Neuronal stem cell (in vitro differentiated cells): ENCODE results near the gene ITPR1.

ENCODE experiments used
- DNase-seq: peaks from one replicate; pipeline ENCODE4 v3.0.0-alpha.2; 2013; ENCODE audit warnings: low spot score
- H2AFZ ChIP-seq: one replicate; pipeline ENCODE4 v1.6.1; 2013; ENCODE audit warnings: mild to moderate bottlenecking, low read length, inconsistent platforms
- H2AK5ac ChIP-seq: 2 replicates; pipeline ENCODE4 v1.6.1; 2013; ENCODE audit warnings: low read depth, mild to moderate bottlenecking, inconsistent platforms, low read length, moderate library complexity, mixed read lengths
- H2BK120ac ChIP-seq: 2 replicates; pipeline ENCODE4 v1.6.1; 2013; ENCODE audit warnings: low read depth, mild to moderate bottlenecking, inconsistent platforms, low read length, moderate library complexity, mixed read lengths
- H2BK12ac ChIP-seq: one replicate; pipeline ENCODE4 v1.6.1; 2013; ENCODE audit warnings: low read length, inconsistent platforms
- H2BK15ac ChIP-seq: 2 replicates; pipeline ENCODE4 v1.6.1; 2013; ENCODE audit warnings: mild to moderate bottlenecking, low read length, inconsistent platforms, mixed read lengths
- H2BK5ac ChIP-seq: one replicate; pipeline ENCODE4 v1.6.1; 2013; ENCODE audit warnings: inconsistent platforms, mild to moderate bottlenecking, low read length, moderate library complexity
- H3K14ac ChIP-seq: one replicate; pipeline ENCODE4 v1.6.1; 2013; ENCODE audit warnings: low read length, inconsistent platforms
- H3K18ac ChIP-seq: 2 replicates; pipeline ENCODE4 v1.6.1; 2013; ENCODE audit warnings: low read length, inconsistent platforms
- H3K23ac ChIP-seq: 2 replicates; pipeline ENCODE4 v1.6.1; 2013; ENCODE audit warnings: low read depth, mild to moderate bottlenecking, mixed read lengths, low read length, inconsistent platforms; ENCODE audit not compliant: poor library complexity
- H3K27ac ChIP-seq: replicated peaks from 3 replicates; pipeline ENCODE4 v1.5.1; 2013; ENCODE audit warnings: low read length, inconsistent platforms
- H3K27me3 ChIP-seq, 3 experiments: 2 replicates each; pipeline ENCODE4 v1.6.1; 2013; ENCODE audit warnings: low read length in 3 of 3, mild to moderate bottlenecking in 2 of 3, inconsistent platforms in 1 of 3, low read depth in 1 of 3, mixed read lengths in 1 of 3, moderate library complexity in 1 of 3; ENCODE audit not compliant: control insufficient read depth in 3 of 3, insufficient read depth in 3 of 3
- H3K36me3 ChIP-seq, 2 donors: replicated peaks in 1 of 2; 2 replicates each; pipeline ENCODE4 v1.6.1; 2013; ENCODE audit warnings: low read length in 2 of 2; ENCODE audit not compliant: control insufficient read depth in 2 of 2, insufficient read depth in 2 of 2
- H3K4ac ChIP-seq: 2 replicates; pipeline ENCODE4 v1.6.1; 2013; ENCODE audit warnings: inconsistent platforms, mild to moderate bottlenecking, low read length, moderate library complexity
- H3K4me1 ChIP-seq, 2 donors: 1 replicate in 1 of 2; 2 replicates in 1 of 2; pipeline ENCODE4 v1.6.1; 2013; ENCODE audit warnings: low read length in 2 of 2, low read depth in 1 of 2; ENCODE audit not compliant: control insufficient read depth in 2 of 2, insufficient read depth in 1 of 2
- H3K4me2 ChIP-seq: one replicate; pipeline ENCODE4 v1.6.1; 2013; ENCODE audit warnings: mild to moderate bottlenecking, low read length, inconsistent platforms; ENCODE audit not compliant: insufficient read depth, poor library complexity, severe bottlenecking
- H3K4me3 ChIP-seq, 2 donors: 2 replicates each; pipeline ENCODE4 v1.5.1; 2013; ENCODE audit warnings: low read length in 2 of 2, mild to moderate bottlenecking in 2 of 2, inconsistent platforms in 1 of 2, moderate library complexity in 1 of 2
- H3K79me1 ChIP-seq: one replicate; pipeline ENCODE4 v1.6.1; 2013; ENCODE audit warnings: low read depth, mild to moderate bottlenecking, inconsistent platforms, low read length, moderate library complexity
- H3K9ac ChIP-seq: one replicate; pipeline ENCODE4 v1.6.1; 2013; ENCODE audit warnings: mild to moderate bottlenecking, low read depth, low read length, inconsistent platforms; ENCODE audit not compliant: poor library complexity
- H3K9me3 ChIP-seq, 2 donors: replicated peaks in 1 of 2; 2 replicates each; pipeline versions ENCODE3 to v1.6.1; 2013; ENCODE audit warnings: low read length in 2 of 2, mild to moderate bottlenecking in 2 of 2, inconsistent platforms in 1 of 2, low read depth in 1 of 2, mixed read lengths in 1 of 2, moderate library complexity in 1 of 2; ENCODE audit not compliant: control insufficient read depth in 2 of 2, insufficient read depth in 1 of 2
- H4K8ac ChIP-seq: one replicate; pipeline ENCODE4 v1.6.1; 2013; ENCODE audit warnings: low read depth, mild to moderate bottlenecking, inconsistent platforms, low read length, moderate library complexity
- H4K91ac ChIP-seq: one replicate; pipeline ENCODE4 v1.6.1; 2013; ENCODE audit warnings: low read length, low read depth, mild to moderate bottlenecking, inconsistent platforms; ENCODE audit not compliant: poor library complexity
- WGBS, 2 donors: extraction: QIAGEN DNeasy Blood & Tissue Kit; methylation state at CpG; one replicate each; pipeline ENCODE4 v1.1.7; 2013; ENCODE audit warnings: missing lambda C conversion rate in 2 of 2, mixed read lengths in 1 of 2; ENCODE audit not compliant: insufficient read length in 2 of 2, insufficient replicate concordance in 1 of 2; ENCODE audit errors: extremely low coverage in 2 of 2; 5-methylcytosine and 5-hydroxymethylcytosine counted together

Gene ITPR1

DNA sequence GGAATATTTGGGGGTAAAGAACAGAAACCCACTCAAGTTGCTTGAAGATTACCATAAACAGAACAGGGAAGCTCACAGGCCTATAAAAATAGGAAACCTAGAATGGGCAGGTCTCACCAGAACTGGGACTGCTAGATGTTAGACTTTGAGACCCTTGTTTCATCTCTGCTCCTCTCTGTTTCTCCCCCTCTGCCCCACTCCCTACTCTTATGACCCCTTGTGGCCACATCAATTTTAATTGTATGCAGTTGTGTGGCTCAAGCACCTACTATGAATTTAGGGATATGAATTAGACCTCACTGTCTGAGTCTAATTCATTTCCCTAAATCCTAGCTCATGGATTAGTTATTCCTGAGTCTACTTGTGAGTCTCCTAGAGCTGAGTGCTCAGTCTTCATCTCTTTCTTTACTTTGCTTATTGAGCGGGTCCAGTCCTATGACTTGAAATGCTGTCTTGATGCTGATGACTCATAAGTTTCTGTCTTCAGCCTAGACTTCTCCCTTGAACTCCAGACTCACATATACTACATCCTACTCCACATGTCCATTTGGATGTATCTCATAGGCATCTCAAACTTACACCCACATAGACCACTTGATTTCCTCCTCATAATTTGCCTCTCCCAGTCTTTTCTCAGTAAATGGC lies 78.7 kb downstream of the ITPR1 start:
- no peak overlapping the region for H2AK5ac ChIP-seq
- no peak overlapping the region for H4K8ac ChIP-seq
- H3K18ac ChIP-seq: no peak overlapping the region
- no peak overlapping the region for H3K4me2 ChIP-seq
- no peak overlapping the region for H3K4ac ChIP-seq
- no peaks in the 10 kb centered on the region for H3K79me1 ChIP-seq
- no peak for DNase-seq
- H3K4me1 ChIP-seq: peaks cover 0 to 2% of the 10 kb centered on the region in 2 donors
- H2BK120ac ChIP-seq: no peak overlapping the region
- no peak overlapping the region for H3K23ac ChIP-seq
- H3K9ac ChIP-seq: no peak overlapping the region
- H2AFZ ChIP-seq: no peak overlapping the region
- no peak overlapping the region for H4K91ac ChIP-seq
- H2BK12ac ChIP-seq: no peak overlapping the region
- no peak overlapping the region for H3K4me3 ChIP-seq
- H3K27ac ChIP-seq: no peak overlapping the region
- no peak overlapping the region for H2BK15ac ChIP-seq
- no peaks in the 10 kb centered on the region for H3K36me3 ChIP-seq
- H2BK5ac ChIP-seq: no peak overlapping the region
- H3K27me3 ChIP-seq: no peaks in the 10 kb centered on the region
- H3K9me3 ChIP-seq: peaks cover 0 to 2% of the 10 kb centered on the region in 2 donors
- no peak overlapping the region for H3K14ac ChIP-seq
- no CpG with 5 or more reads among the region's 1 CpG for WGBS, 2 donors

- Histone ChIP-seq H3K36me3 (no peaks in the 10 kb centered on the region), H3K79me1 (no peaks in the 10 kb centered on the region), H2BK15ac (no peak overlapping the region), H4K91ac (no peak overlapping the region), H3K4ac (no peak overlapping the region), H3K27me3 (no peaks in the 10 kb centered on the region), H3K14ac (no peak overlapping the region), H3K9ac (no peak overlapping the region), H3K23ac (no peak overlapping the region), H2AK5ac (no peak overlapping the region), H2BK5ac (no peak overlapping the region), H3K4me3 (no peak overlapping the region), H3K9me3 (peaks cover 0 to 2% of the 10 kb centered on the region in 2 donors), H2AFZ (no peak overlapping the region), H3K27ac (no peak overlapping the region), H3K4me1 (peaks cover 0 to 2% of the 10 kb centered on the region in 2 donors), H4K8ac (no peak overlapping the region), H3K4me2 (no peak overlapping the region), H2BK120ac (no peak overlapping the region), H3K18ac (no peak overlapping the region), H2BK12ac (no peak overlapping the region)
- no CpG with 5 or more reads among the region's 2 CpGs for WGBS, 2 donors
- DNase-seq: no peak
These were observed 80.0 kb downstream of the ITPR1 start for GRCh38 chr3:4573153-4573552.

- H4K8ac ChIP-seq: no peak overlapping the region
- no peak overlapping the region for H2BK15ac ChIP-seq
- WGBS, 2 donors: no CpG with 5 or more reads among the region's 6 CpGs
- H3K18ac ChIP-seq: no peak overlapping the region
- no peak overlapping the region for H3K23ac ChIP-seq
- H2AFZ ChIP-seq: no peak overlapping the region
- H2BK12ac ChIP-seq: no peak overlapping the region
- no peak overlapping the region for H3K4me3 ChIP-seq
- H3K4me1 ChIP-seq: no peaks in the 10 kb centered on the region
- H2BK5ac ChIP-seq: no peak overlapping the region
- H3K4ac ChIP-seq: no peak overlapping the region
- H3K9ac ChIP-seq: no peak overlapping the region
- H3K27ac ChIP-seq: no peak overlapping the region
- no peak overlapping the region for H3K4me2 ChIP-seq
- H3K79me1 ChIP-seq: no peaks in the 10 kb centered on the region
- no peak overlapping the region for H4K91ac ChIP-seq
- H3K27me3 ChIP-seq: no peaks in the 10 kb centered on the region
- no peak overlapping the region for H2AK5ac ChIP-seq
- no peak for DNase-seq
- no peaks in the 10 kb centered on the region for H3K9me3 ChIP-seq
- H2BK120ac ChIP-seq: no peak overlapping the region
- no peaks in the 10 kb centered on the region for H3K36me3 ChIP-seq
- no peak overlapping the region for H3K14ac ChIP-seq
These were observed 81.3 kb downstream of the ITPR1 start for GRCh38 chr3:4574426-4574965.

DNA sequence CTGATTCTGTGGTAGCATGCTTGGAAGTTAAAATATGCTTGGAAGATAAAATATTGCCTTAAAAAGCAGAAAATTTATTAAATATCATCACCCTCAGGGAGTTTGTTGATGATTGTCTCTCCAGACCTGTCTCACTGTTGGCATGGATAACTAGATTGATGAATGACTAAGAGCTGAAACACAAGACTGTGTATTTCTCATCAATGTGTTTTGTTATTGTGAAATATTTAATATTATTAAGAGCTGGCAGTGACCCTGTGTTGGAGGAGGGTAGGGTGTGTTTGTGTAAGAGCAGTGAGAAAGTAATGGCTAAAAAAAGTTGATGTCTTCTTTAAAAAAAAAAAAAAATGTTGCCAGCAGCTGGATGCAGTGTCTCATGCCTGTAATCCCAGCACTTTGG lies 82.2 kb downstream of the ITPR1 start:
- H3K4me3 ChIP-seq: no peak overlapping the region
- no peaks in the 10 kb centered on the region for H3K36me3 ChIP-seq
- no peaks in the 10 kb centered on the region for H3K27me3 ChIP-seq
- no peak overlapping the region for H4K8ac ChIP-seq
- no peak overlapping the region for H2BK120ac ChIP-seq
- H2BK5ac ChIP-seq: no peak overlapping the region
- H2BK15ac ChIP-seq: no peak overlapping the region
- H3K27ac ChIP-seq: no peak overlapping the region
- no peaks in the 10 kb centered on the region for H3K4me1 ChIP-seq
- H3K4me2 ChIP-seq: no peak overlapping the region
- no peak overlapping the region for H3K4ac ChIP-seq
- no peaks in the 10 kb centered on the region for H3K9me3 ChIP-seq
- H2BK12ac ChIP-seq: no peak overlapping the region
- no peaks in the 10 kb centered on the region for H3K79me1 ChIP-seq
- no peak overlapping the region for H2AFZ ChIP-seq
- no peak overlapping the region for H3K23ac ChIP-seq
- H2AK5ac ChIP-seq: no peak overlapping the region
- no peak overlapping the region for H3K9ac ChIP-seq
- no peak overlapping the region for H3K14ac ChIP-seq
- no peak overlapping the region for H3K18ac ChIP-seq
- H4K91ac ChIP-seq: no peak overlapping the region
- DNase-seq: no peak
